ENCODE measurements around the gene CTU2.

Gene CTU2

GRCh38 chr16:88764080-88764479 lies 57.8 kb downstream of the CTU2 start:
- no peak for DNase-seq

- no peak for DNase-seq
Measured at GRCh38 chr16:88764913-88765349, 58.6 kb downstream of the CTU2 start.

All from cerebellar nuclear complex (tissue), 1 donor.